Stimulated activated CD8-positive, alpha-beta memory T cell treated with anti-CD3 and anti-CD28 coated beads, Interleukin-12 subunit alpha, Interleukin-12 subunit beta, amount 100 ng/mL, for 4 hours (primary cell): ENCODE results near the gene C9orf78.

Experiments
- DNase-seq: peaks from one replicate; pipeline ENCODE4 v3.0.0-alpha.2; 2020; ENCODE audit warnings: low read depth

The C9orf78 gene

DNA sequence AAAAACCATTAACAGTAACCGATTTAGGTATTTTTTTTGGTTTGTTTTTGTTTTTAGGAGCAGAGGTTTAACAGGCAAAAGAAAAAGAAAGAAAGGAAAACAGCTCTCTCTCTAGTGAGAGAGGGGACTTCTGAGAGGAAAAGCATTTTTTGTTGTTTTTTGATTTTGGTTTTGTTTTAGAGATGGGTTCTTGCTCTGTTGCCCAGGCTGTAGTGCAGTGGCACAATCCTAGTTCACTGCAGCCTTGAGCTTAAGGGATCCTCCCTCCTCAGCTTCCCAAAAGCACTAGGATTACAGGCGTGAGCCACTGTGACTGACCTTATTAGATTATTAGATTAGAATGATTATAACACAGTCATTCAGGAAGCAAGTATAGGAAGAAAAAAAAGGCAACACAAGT lies 10.3 kb upstream of the C9orf78 start:
- no peak for DNase-seq

DNA sequence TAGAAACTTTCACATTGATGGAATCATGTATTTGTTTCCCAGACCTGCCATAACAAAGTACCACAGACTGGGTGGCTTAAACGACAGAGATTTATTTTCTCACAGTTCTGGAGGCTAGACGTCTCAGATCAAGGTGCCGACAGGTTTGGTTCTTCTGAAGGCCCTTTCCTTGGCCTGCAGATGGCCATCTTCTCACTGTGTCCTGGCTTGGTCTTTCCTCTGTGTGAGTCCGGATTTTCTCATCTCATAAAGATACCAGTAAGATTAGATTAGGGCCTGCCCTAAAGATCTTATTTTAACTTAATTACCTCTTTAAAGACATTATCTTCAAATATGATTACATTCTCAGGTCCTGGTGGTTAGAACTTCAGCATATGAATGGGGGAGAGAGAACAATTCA lies 6.0 kb upstream of the C9orf78 start:
- DNase-seq = no peak

DNA sequence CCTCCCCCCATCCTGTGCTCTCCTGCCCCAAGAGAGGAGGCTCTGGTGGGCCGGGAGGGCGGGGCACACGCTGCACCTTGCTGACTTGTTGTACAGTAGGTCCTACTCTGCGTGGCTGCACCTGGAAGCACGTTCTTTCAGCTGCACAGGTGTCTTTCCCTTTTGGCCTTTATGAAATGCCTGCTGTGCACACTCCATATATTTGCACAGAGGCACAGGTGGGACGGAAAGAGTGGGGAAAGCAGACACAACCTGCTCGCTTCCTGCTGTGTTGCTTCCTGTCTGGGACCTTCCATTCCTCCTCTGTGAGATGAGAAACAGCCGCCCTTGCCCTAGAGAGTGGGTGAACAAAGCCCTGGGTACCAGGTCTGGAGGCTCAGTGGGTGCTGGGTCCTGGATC lies 5.0 kb upstream of the C9orf78 start:
- no peak for DNase-seq

DNA sequence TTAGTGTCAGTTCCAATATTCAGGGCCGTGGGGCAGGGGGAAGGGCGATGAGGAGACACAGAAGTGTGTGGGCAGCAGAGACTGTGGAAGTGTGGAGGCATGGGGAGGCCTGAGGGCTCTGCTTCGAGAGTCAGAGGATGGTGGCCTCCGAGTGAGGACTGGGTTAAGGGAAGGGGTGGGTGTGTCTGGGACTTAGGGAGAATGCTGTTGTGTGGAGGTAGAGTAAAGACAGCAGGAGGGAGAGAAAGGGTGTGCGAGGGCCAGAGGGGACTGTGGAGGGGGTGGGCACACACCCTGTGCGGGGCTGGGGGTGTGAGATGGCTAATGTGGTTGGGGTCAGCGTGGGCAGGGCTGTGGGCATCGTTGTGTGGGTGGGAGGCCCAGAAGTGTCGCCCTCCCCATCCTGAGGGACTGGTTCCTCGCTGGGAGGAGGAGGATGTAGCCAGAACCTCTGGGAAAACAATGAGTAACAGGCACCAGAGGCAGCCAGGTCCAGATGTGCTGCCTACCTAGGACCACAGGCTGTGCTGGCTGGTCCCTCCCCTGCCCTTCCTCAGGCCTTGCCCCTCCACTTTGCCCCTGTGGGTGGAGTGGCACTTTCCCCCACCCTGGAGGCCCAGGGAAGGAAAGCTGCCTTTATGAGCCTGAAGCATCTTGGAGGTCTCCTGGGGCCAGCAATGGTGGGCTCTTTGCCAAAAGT lies 4.4 kb upstream of the C9orf78 start:
- no peak for DNase-seq

DNA sequence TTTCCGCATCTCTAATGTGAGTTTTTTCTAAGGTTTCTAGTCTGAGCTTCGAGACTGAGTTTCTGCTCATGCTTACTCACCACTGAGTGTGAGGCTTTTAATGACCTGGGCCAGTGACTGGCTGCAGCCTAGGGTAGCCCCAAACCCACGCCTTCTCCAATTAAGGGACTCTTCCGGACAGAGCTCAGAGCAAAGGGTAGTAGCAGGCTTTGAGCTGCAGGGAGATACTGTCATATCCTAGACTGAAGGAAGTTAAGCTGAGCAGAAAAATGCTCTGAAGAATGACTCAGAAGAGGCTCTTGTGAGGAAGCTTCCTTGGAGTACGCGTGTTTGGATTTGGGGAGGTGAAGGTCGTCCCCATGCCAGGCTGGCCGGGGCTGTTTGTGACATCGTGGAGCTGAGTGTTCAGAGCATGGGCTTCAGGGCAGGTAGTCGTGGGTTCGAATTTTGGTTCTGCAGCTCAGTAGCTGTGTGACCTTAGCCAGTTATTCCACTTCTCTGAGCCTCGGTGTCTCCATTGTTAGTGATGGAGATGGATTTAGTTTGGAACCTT lies 3.7 kb upstream of the C9orf78 start:
- no peak for DNase-seq

DNA sequence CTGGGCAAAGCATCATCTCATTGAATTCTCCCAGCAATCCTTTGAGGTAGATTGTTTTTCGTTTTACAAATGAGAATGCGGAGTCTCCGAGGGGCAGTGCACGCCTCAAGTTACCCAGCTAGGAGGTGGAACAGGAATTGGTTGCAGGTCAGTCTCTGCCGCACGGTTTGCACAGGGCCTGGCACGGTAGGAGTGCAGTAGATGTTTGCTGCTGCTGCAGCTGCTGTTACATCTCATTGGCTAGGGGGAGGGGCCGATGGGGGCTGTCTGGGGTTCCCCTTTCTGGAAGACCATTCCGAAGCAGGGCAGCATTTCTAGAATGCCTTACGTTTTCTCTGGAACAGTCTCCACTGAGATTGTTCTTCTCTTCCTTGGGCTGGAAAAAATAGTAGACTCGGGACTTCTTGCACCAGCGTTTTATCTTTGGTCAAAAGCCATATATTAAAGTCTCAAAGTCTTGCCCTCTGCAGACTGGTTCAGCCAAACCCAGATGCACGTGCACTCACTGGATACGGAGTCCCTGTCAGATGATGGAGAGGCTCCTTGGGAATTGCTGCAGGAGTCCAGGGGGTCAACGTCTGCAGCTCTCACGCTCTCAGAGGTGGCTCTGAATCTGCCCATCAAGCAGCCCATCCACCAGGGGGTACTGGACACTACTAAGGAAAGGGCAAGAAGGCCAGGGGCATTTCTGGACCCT lies 1.4 kb upstream of the C9orf78 start:
- no peak for DNase-seq

DNA sequence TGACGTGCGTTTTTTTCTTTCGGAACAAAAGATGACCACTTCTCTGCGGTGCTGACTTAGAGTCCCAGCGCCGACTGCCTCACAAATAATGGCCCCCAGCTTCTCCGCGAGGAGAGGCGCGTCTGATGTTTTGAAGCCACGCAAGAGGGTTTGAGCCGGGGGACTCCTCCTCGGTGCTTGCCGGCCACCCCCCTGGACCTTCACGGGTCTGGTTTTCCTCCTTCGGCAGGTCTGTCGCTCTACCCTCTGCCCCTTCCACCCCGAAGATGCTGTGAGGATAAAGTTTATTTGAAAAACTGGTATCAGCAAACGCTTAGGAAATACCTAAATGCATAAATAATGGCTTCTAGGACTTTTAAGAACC lies 767 bp upstream of the C9orf78 start:
- DNase-seq = no peak

DNA sequence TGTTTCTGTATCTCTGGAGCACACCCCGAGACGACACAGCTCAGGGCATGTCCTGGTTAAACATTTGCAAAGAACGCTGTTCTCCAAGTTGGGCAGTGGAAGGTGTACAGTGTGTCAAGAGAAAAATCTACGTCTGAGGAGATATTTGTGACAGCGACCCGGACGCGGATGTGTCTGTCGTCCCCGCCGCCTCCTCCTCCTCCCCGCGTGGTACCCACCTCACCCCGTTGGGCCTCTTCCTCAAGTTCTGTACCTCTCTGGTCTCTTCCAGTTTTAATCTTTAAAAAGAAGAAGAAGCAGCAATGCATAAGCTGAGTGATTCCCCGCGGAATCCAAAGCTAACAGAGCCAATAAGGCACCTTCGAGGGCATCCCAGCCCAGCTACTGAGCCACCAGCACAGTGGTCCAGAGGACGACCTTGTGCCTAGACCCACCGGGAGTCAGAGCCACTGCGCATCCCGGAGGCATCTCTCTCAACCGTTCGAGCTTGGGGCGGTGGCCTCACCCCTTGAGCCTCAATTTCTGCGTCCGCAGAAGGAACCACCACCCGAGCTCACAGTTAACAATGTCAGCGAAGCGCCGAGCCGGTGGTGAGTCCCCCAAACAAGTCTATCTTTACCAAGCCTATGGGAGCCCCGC lies 467 bp downstream of the C9orf78 start:
- no peak for DNase-seq

DNA sequence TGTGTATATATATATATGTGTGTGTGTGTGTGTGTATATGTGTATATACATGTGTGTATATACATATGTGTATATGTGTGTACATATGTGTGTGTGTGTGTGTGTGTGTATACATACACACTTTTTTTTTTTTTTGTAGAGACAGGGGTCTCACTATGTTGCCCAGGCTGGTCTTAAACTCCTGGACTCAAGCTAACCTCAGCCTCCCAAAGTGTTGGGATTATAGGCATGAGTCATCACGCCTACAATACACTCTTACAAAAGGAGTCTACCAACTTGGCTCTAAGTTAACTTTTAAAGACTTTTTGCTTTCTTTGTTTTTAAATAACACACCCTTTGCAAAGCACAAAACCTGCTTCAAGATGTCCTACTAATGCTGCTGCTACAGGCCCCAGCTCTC lies 2.1 kb downstream of the C9orf78 start:
- no peak for DNase-seq

DNA sequence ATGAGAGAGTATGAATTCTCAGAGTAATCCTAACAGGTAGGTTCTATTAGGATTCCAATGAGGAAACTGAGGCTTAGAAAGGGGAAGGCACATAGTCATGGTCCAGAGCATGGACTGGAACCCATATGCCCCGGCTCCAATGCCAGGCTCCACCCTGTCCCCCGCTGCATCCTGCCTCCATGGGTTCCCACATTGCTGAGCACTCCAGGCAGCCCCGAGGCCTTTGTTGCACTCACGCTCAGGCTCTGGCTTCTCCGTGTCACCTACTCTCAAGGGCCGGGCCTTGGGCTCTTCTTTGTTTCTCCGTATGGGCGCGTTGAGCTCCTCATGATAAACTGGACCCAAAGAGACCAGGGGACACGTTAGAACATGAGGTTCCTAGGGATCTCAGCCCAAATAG lies 6.1 kb downstream of the C9orf78 start:
- no peak for DNase-seq

DNA sequence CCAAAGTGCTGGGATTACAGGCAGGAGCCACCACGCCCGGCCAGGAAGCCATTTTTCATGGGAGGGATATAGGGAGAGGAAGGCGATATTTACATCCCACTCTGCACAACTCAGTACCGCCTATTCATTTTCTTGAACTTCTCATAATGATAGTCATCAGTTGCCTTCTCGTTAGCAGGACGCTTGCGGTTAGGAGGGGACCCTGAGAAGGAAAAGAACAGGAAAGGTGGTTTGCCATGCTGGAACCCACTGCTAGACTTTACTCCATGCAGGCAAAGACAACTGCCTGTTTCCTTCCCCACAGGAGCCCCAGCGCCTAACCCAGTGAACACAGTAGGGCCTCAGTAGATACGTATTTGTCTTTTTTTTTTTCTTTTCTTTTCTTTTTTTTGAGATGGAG lies 7.0 kb downstream of the C9orf78 start:
- DNase-seq = no peak

DNA sequence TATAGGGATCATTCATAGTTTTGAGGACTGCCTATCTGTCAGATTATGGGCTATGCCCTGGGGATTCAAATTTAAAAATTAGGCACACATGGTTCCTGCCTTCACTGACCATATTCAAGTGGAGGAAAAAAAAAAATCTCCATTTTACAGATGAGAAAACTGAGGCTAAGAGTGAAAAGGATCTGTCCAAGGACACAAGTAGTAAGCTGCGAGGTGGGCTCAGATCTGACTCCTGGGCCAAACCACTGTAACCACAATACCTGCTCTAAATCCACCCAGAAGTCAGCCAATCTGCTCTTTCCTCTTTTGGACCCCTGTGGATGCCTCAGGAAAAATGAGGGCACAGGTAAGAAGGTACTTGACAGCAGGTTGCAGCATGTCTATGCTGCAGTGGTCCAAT lies 8.3 kb downstream of the C9orf78 start:
- DNase-seq = no peak

DNA sequence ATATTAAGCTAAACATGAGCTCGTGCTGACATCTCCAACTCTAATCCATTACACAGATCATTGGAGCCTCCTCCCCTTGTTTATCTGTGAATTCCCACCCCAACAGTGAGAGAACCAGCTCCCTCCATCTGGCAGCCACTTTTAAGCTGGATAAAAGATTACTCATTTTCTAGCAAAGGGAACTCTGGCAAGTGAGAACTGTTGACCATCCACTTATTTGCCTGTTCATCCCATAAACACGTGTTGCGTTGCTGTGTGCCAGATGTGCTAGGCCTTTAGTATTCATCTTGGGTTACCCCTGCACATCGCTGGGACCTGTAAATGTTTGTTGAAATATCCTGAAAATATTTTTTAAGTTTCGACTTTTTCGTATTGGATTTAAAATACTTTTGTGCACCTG lies 8.7 kb downstream of the C9orf78 start:
- DNase-seq = no peak

DNA sequence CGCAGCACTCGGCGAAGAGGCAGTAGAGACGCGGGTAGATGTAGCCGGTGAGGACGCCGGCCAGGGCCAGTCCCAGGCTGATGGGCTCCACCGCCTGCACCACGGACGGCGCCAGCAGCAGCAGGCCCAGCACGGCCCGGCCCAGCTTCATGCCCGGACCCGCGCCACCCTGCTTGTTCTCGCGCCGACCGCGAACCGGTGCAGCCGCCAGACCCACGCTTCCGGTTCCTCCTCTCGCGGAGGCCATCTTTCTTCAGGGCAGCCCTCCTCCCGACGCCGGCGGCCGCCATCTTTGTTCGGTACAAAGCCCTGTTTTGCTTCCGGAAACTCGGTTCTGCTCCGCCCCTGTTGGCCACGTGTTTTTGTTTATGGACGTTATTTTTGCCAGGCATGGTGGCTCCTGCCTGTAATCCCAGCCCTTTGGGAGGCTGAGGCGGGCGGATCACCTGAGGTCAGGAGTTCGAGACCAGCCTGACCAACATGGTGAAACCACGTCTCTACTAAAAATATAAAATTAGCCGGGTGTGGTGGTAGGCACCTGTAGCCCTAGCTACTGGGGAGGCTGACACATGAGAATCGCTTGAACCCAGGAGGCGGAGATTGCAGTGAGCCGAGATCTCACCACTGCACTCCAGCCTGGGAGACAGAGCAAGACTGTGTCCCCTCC lies 11.0 kb downstream of the C9orf78 start, which contains the start of gene TOR1A:
TOR1A (minus strand) TSS at position 202 of the 667 bp plus-strand sequence; CDS start at position 151, 51 bp downstream.
- DNase-seq = peak; percentile 84

DNA sequence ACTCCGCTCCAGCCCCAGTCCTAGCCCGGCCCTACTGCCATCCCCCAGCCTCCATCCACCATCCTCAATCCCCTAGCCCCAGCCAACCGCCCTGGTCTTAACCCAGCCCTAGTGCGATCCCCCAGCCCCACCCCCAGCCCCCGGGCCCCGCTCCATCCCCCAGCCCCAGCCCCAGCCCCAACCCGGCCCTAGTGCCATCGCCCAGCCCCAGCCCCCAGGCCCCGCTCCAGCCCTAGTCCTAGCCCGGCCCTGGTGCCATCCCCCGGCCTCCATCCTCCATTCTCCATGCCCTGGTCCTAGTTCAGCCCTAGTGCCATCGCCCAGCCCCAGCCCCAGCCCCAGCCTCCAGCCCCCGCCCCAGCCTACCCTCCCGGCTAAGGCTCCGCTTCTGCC lies 11.5 kb downstream of the C9orf78 start:
- DNase-seq = no peak

DNA sequence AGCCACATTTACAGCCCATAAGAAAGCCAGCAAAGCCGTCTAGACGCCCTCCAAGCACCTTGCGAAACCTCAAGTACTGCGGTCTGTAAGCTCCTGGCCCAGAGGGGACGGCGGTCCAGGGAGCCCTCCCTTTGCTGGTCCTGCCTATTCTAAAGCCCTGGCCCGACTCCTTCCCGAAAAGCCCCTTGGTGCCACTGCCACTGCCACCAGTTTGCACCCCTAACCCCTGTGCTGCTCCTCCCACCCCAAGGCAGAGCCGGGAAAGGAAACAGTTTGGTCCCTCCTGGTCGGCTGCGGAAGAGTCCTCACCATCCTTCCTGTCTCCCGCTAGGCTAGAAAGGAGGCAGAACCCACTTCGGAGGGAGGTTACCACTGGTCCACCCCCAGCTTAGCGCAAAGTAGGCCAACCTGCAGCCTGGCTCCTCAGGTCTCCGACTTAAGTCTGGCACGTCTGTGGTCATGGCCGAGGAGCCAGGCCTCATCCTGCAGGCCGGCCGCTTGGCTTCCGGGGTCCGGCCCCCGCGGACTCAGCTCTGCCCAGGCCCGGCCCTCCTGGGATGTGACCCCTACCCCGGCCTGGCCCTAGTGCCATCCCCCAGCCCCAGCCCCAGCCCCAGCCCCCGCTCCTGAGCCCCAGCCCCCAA lies 12.1 kb downstream of the C9orf78 start:
- no peak for DNase-seq

DNA sequence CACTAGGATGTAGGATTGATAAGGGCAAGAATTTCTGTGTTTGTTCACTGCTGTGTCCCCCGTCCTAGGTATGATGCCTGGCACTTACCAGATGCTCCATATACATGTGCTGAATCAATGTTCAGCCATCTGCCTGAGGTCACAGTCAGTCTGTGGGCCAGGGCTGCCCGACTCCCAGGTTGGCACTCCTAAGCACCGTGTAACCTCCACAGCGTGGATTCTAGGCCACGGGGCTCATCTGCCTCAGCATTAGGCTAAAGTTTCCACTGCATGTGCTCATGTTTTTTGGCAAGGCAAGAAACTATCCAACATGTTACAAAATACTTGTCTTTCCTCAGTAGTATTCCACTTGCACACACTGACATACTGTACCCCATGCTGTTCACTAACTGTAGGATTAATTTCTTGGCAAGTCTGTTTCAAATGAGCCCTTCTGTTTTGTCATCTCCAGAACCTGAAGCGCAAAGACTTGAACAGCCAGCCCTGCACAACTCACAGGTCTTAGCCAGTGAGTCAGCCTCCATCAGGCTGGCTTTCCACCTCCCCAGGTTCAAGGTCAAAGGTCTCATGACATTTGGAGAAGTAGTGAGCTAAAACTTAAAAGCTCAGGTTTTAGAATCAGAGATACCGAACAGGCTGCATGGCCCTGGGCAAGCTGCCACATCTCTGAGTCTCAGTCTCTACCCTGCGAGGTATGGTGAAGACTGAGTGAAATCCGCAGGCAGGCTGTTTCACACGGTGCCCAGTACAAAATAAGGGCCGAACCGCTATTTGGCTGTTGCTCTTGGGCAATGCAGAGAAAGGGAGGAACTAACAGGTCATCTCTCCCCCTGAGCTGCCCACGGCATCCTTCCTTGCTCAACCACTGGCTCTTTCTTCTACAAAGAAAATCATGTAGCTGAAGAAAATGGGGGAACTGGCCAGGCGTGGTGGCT lies 18.3 kb downstream of the C9orf78 start:
- DNase-seq = no peak

DNA sequence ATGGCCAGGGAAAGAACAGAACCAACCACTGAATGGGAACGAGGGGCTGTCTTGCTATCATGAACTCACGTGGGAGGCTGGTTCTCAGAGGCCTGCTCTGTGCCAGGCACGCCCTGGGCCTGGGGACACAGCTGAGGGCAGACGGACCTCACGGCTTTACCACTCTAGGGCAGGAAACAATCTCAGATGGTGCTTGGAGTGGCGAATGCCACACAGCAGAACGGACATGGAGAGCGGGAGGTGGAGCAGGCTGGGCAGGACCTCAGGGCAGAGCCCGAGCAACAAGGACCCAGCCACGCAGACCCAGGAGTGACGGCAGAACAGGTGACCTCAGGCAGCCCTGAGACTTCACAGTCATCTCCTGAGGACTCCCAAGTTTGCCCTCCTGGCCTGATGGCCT lies 19.8 kb downstream of the C9orf78 start:
- DNase-seq = no peak

DNA sequence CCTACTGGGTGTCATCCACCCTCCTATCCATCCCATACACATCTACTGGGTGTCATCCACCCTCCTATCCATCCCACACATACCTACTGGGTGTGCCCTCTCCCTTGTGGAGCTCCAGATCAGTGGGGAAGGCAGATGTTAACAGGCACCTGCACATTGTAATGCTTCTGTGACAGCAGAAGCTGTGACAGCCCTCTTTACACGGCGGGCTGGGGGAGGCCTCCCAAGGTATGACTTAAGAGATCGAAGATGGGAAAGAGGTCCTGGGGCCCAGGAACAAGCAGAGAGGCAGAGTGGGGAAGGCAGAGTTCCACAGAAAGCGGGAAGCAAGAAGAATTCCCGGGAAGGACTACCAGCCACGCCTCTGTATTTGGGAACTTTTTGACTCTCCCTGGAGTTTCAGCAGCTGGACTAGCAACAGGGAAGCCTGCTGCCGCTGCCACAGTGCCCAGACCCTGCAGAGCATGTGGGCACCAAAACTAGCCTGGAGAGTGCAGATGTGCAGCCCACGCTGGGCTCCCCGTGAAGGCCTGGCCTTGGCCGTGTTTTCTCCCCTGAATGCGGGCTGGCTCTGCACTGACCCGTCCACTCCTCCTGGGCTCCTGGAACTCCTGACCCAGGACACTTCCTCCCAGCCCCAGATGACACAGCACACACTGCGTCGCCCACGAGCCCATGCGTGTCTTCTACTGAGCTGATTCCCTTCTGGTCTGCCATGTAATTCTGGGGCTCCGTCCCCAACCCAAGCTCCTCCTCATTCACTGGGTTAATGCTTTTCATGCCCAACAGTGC lies 20.4 kb downstream of the C9orf78 start:
- DNase-seq = no peak

DNA sequence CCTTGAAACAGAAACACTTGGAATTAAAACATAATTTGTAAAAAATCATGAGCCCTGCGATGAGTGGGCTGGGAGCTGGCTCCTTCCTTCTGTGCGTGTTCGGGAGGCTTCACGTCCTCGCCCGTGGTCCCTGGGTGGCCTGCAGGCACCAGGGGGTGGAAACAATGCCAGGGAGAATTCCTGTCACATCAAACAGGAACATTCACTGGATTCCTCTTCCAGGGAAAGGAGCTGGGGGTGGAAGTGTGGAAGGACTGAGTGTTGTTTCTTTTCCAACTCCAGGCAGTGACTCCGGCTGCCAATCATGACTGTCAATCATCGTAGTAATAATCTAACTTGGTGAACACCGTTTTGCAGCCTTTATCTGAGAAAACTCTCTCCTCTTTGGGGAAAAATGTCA lies 21.4 kb downstream of the C9orf78 start:
- no peak for DNase-seq
